Caco-2 (cell line): ENCODE results near the gene NDUFA12. TPM values are rescaled to one million over a fixed set of nuclear protein-coding genes. Genes with fewer than 3 reads are reported as not detected.

Experiments used
- BruUV-seq: library from RNA; stranded (reverse); fragments of 400-500 nt; replicated peaks from 2 replicates; lab custom pipeline; 2021; lab: Mats Ljungman, UMichigan
- CTCF ChIA-PET: fragments of 300-600 bp; sonication (Branson Sonifier 250); formaldehyde crosslinking; loops from one replicate; lab custom pipeline; 2022; ENCODE audit warnings: antibody characterized with exemption; lab: Charles Lee
- POLR2A ChIA-PET: fragments of 300-600 bp; sonication (Branson Sonifier 250); formaldehyde crosslinking; loops from one replicate; lab custom pipeline; 2022; ENCODE audit warnings: antibody characterized with exemption; lab: Charles Lee
- DNase-seq, 2 experiments: peaks; one replicate each; pipeline versions ENCODE4 v3.0.0 to v3.0.0-alpha.2; 2020 to 2022
- H3K27me3 ChIP-seq: replicated peaks from 2 replicates; pipeline ENCODE4 v1.6.0; 2011; ENCODE audit warnings: low read length; ENCODE audit not compliant: control insufficient read depth, insufficient read depth
- H3K36me3 ChIP-seq: 2 replicates; pipeline ENCODE4 v1.5.1; 2011; ENCODE audit warnings: low read length; ENCODE audit not compliant: control insufficient read depth, insufficient read depth
- H3K4me1 ChIP-seq: fragments of 250-450 bp; sonication (Bioruptor Pico); 2 replicates; pipeline ENCODE4 v1.5.1; 2020; ENCODE audit warnings: mild to moderate bottlenecking
- H3K4me3 ChIP-seq: 2 replicates; pipeline ENCODE4 v1.5.1; 2011; ENCODE audit warnings: low read depth, mild to moderate bottlenecking, control low read depth, low read length
- H3K9me3 ChIP-seq: fragments of 250-450 bp; sonication (Bioruptor Pico); 2 replicates; pipeline ENCODE4 v1.5.1; 2020; ENCODE audit warnings: mild to moderate bottlenecking, moderate library complexity
- H3K27ac Mint-ChIP-seq: one replicate; pipeline ENCODE4 v1.8.0; 2022; ENCODE audit warnings: mixed read lengths; ENCODE audit not compliant: unreplicated experiment
- H3K27me3 Mint-ChIP-seq: one replicate; pipeline ENCODE4 v1.8.0; 2022; ENCODE audit warnings: mixed read lengths; ENCODE audit not compliant: insufficient read depth, unreplicated experiment
- H3K36me3 Mint-ChIP-seq: one replicate; pipeline ENCODE4 v1.8.0; 2022; ENCODE audit warnings: mild to moderate bottlenecking, mixed read lengths; ENCODE audit not compliant: insufficient read depth, unreplicated experiment
- H3K4me1 Mint-ChIP-seq: one replicate; pipeline ENCODE4 v1.8.0; 2022; ENCODE audit warnings: low read depth, mixed read lengths; ENCODE audit not compliant: unreplicated experiment
- H3K4me3 Mint-ChIP-seq: one replicate; pipeline ENCODE4 v1.8.0; 2022; ENCODE audit warnings: mild to moderate bottlenecking, moderate library complexity, mixed read lengths; ENCODE audit not compliant: unreplicated experiment
- H3K9me3 Mint-ChIP-seq: one replicate; pipeline ENCODE4 v1.8.0; 2022; ENCODE audit warnings: mixed read lengths; ENCODE audit not compliant: unreplicated experiment
- CTCF ChIP-seq, 2 experiments: fragments of 200-600 bp in 1 of 2; IDR thresholded peaks; 1 replicate in 1 of 2; 2 replicates in 1 of 2; pipeline versions ENCODE4 v1.5.1 to v1.8.0; 2011 to 2022; ENCODE audit warnings: antibody characterized with exemption in 1 of 2, control low read depth in 1 of 2, inconsistent platforms in 1 of 2, low read depth in 1 of 2, low read length in 1 of 2, mild to moderate bottlenecking in 1 of 2, moderate library complexity in 1 of 2; ENCODE audit not compliant: insufficient read depth in 1 of 2, severe bottlenecking in 1 of 2, unreplicated experiment in 1 of 2
- intact Hi-C: fragments of 100-400 bp; cut with micrococcal nuclease; formaldehyde crosslinking; loops from one replicate; pipeline ENCODE4 v1.10.0; 2022; ENCODE audit not compliant: unreplicated experiment
- total RNA-seq: library from RNA; stranded (reverse); gene quantifications from 2 replicates; pipeline ENCODE4 v1.2.3, GENCODE V29; 2022

NDUFA12 gene
- total RNA-seq, 1 experiment from 2014 or later = 131 TPM

GRCh38 chr12:95016120-95016519 is 12.6 kb upstream of the NDUFA12 start:
- H3K36me3 Mint-ChIP-seq = peaks cover 6% of the 10 kb centered on the region
- POLR2A ChIA-PET = no interaction called here
- H3K27me3 ChIP-seq = no peaks in the 10 kb centered on the region
- no peaks in the 10 kb centered on the region for H3K4me1 ChIP-seq
- no peaks in the 10 kb centered on the region for H3K36me3 ChIP-seq
- H3K9me3 ChIP-seq = no peaks in the 10 kb centered on the region
- intact Hi-C loops = no loop called here
- no peak overlapping the region for H3K27ac Mint-ChIP-seq
- no TSS peak for BruUV-seq
- no peaks in the 10 kb centered on the region for H3K4me1 Mint-ChIP-seq
- no peaks in the 10 kb centered on the region for H3K27me3 Mint-ChIP-seq
- H3K4me3 Mint-ChIP-seq = no peak overlapping the region
- peaks cover 9% of the 10 kb centered on the region for H3K9me3 Mint-ChIP-seq
- no peak overlapping the region for H3K4me3 ChIP-seq
- CTCF ChIA-PET = no interaction called here
- no peak for DNase-seq
- no peak for TF ChIP-seq CTCF (IDR thresholded peaks at IDR 0.05; ENCODE audit: insufficient read depth in 1 of 2, low read depth in 1 of 2, low read length in 1 of 2, severe bottlenecking in 1 of 2, unreplicated experiment in 1 of 2)

- Mint-ChIP-seq H3K27me3 (no peaks in the 10 kb centered on the region), H3K4me3 (no peak overlapping the region), H3K9me3 (peaks cover 9% of the 10 kb centered on the region), H3K4me1 (no peaks in the 10 kb centered on the region), H3K27ac (no peak overlapping the region), H3K36me3 (peaks cover 6% of the 10 kb centered on the region)
- no peak for TF ChIP-seq CTCF (IDR thresholded peaks at IDR 0.05; ENCODE audit: insufficient read depth in 1 of 2, low read depth in 1 of 2, low read length in 1 of 2, severe bottlenecking in 1 of 2, unreplicated experiment in 1 of 2)
- Histone ChIP-seq H3K4me1 (no peaks in the 10 kb centered on the region), H3K36me3 (no peaks in the 10 kb centered on the region), H3K9me3 (no peaks in the 10 kb centered on the region), H3K4me3 (no peak overlapping the region), H3K27me3 (no peaks in the 10 kb centered on the region)
- no peak for DNase-seq
- ChIA-PET CTCF (interaction anchor here (0.6 to 1.0 kb wide), 3 partner anchors 11 to 520 kb away, joined by 3 to 6 read pairs (median 4); partner anchors contain the start of gene NDUFA12), POLR2A (no interaction called here)
- intact Hi-C loops = no loop called here
- BruUV-seq = no TSS peak
Measured at GRCh38 chr12:95014554-95014953, 11.1 kb upstream of the NDUFA12 start.

- Mint-ChIP-seq H3K9me3 (peaks cover 18% of the 10 kb centered on the region), H3K4me1 (peaks cover 12% of the 10 kb centered on the region), H3K36me3 (no peaks in the 10 kb centered on the region), H3K4me3 (no peak overlapping the region), H3K27ac (no peak overlapping the region), H3K27me3 (no peaks in the 10 kb centered on the region)
- Histone ChIP-seq H3K4me3 (no peak overlapping the region), H3K36me3 (no peaks in the 10 kb centered on the region), H3K27me3 (no peaks in the 10 kb centered on the region), H3K9me3 (peaks cover 9% of the 10 kb centered on the region; the same call in 1 of the 2 replicates), H3K4me1 (peaks cover 4% of the 10 kb centered on the region; the same call in 1 of the 2 replicates)
- CTCF ChIA-PET = no interaction called here
- POLR2A ChIA-PET = no interaction called here
- TF ChIP-seq CTCF (IDR thresholded peaks at IDR 0.05; ENCODE audit: insufficient read depth in 1 of 2, low read depth in 1 of 2, low read length in 1 of 2, severe bottlenecking in 1 of 2, unreplicated experiment in 1 of 2) = no peak
- intact Hi-C loops = no loop called here
- BruUV-seq = TSS peak; percentile 11
- DNase-seq = no peak
Measured at GRCh38 chr12:95006206-95006605, 2.7 kb upstream of the NDUFA12 start.
